GM18870 (cell line): ENCODE measurements around the gene ACSL4.
"Not testable (repeated sequence)": the region's sequence is repeated elsewhere in the genome, so short reads cannot be mapped to it uniquely, and the experiment has no call there.

Experiments used
- ATAC-seq: cut with Tn5 transposase; IDR thresholded peaks from one replicate; pipeline ENCODE4 v1.9.1; 2021; ENCODE audit warnings: moderate library complexity; ENCODE audit not compliant: unreplicated experiment

ACSL4 gene

GRCh38 chrX:109672239-109672638, 60.8 kb downstream of the ACSL4 start:
- no peak for ATAC-seq

GRCh38 chrX:109671170-109671569, 61.9 kb downstream of the ACSL4 start:
- ATAC-seq: not testable (repeated sequence)

- ATAC-seq: no peak
Measured at GRCh38 chrX:109667986-109668385, 65.1 kb downstream of the ACSL4 start.

GRCh38 chrX:109660435-109661143, 72.5 kb downstream of the ACSL4 start:
- no peak for ATAC-seq

DNA sequence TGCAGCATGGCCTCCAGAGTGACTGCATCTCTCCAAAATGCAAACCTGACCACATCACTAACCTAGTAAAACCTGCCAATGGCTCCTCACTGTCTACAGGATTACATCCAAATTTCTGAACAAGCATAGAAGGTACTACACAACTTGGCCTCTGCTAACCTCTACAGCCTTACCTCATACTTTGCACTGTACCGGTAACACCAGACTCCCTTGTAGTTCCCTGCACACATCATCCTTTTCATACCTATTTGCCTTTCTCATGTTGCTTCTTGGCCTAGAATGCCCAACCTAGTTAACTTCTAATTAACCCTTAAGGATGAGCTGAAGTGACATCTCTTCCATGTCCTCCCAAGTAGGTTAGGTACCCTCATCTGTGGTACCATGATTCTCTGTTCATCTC, 74.7 kb downstream of the ACSL4 start:
- ATAC-seq: no peak

DNA sequence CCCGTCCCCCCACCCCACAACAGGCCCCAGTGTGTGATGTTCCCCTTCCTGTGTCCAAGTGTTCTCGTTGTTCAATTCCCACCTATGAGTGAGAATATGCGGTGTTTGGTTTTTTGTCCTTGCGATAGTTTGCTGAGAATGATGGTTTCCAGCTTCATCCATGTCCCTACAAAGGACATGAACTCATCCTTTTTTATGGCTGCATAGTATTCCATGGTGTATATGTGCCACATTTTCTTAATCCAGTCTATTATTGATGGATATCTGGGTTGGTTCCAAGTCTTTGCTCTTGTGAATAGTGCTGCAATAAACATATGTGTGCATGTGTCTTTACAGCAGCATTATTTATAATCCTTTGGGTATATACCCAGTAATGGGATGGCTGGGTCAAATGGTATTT, 75.7 kb downstream of the ACSL4 start:
- not testable (repeated sequence) for ATAC-seq

GRCh38 chrX:109656774-109657173, 76.3 kb downstream of the ACSL4 start:
- ATAC-seq: no peak

DNA sequence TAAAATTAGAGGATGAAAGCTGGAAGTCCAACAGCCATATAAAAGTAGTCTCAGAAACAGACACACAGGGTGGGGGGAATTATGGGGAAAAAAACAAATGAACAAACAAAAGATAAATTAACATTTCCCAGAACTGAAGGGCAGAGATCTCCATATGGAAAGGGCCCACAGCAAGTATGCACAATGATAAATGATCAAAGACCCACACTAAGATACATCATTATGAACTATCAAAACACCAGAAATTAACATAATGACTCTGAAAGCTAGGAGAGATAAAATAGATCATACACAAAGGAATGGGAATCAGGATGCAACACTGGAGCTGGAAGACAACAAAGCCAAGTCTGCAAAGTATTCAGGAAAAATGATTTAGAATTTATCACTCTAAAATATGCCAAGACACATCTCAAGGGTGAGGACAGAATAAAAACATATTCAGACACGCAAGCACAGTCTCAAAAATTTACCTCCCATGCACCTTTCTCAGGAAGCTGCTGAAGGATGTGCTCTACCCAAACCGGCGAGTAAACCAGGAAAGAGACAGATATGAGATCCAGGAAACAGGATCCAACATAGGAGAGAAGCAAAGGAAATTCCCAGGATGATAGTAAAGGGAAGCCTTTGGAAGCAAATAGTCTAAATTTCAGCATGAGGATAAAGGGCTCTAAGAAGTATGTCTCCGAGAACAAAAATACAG, 77.4 kb downstream of the ACSL4 start:
- no peak for ATAC-seq

GRCh38 chrX:109654516-109655109, 78.4 kb downstream of the ACSL4 start:
- no peak for ATAC-seq

DNA sequence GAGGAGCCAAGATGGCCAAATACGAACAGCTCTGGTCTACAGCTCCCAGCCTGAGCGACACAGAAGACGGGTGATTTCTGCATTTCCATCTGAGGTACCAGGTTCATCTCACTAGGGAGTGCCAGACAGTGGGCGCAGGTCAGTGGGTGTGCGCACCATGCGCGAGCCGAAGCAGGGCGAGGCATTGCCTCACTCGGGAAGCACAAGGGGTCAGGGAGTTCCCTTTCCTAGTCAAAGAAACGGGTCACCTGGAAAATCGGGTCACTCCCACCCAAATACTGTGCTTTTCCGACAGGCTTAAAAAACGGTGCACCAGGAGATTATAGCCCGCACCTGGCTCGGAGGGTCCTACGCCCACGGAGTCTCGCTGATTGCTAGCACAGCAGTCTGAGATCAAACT, 88.4 kb downstream of the ACSL4 start:
- not testable (repeated sequence) for ATAC-seq

GRCh38 chrX:109643687-109644086, 89.4 kb downstream of the ACSL4 start:
- ATAC-seq: no peak

GRCh38 chrX:109638158-109638557, 94.9 kb downstream of the ACSL4 start:
- no peak for ATAC-seq

GRCh38 chrX:109637477-109637876, 95.6 kb downstream of the ACSL4 start:
- not testable (repeated sequence) for ATAC-seq

- peak; percentile 60 for ATAC-seq
Measured at GRCh38 chrX:109635146-109635545, 97.9 kb downstream of the ACSL4 start.

- ATAC-seq: no peak
Measured at GRCh38 chrX:109632906-109633504, 100.1 kb downstream of the ACSL4 start.

- ATAC-seq: no peak
Measured at GRCh38 chrX:109629310-109629709, 103.7 kb downstream of the ACSL4 start.

DNA sequence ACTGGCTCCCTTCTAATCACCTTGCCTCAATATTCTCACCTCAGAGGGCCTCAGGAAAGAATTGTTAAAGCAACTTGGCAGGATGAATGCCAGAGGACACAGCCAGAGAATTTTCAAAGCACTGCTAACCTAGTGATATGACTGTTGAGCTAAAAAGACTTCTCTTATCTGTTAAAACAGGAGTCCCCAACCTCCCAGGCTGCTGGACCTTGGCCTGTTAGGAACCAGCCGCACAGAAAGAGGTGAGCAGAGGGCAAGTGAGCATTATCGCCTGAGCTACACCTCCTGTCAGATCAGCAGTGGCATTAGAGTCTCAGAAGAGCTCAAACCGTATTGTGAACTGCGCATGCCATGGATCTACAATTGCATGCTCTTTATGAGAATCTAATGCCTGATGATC, 106.4 kb downstream of the ACSL4 start:
- ATAC-seq: no peak

DNA sequence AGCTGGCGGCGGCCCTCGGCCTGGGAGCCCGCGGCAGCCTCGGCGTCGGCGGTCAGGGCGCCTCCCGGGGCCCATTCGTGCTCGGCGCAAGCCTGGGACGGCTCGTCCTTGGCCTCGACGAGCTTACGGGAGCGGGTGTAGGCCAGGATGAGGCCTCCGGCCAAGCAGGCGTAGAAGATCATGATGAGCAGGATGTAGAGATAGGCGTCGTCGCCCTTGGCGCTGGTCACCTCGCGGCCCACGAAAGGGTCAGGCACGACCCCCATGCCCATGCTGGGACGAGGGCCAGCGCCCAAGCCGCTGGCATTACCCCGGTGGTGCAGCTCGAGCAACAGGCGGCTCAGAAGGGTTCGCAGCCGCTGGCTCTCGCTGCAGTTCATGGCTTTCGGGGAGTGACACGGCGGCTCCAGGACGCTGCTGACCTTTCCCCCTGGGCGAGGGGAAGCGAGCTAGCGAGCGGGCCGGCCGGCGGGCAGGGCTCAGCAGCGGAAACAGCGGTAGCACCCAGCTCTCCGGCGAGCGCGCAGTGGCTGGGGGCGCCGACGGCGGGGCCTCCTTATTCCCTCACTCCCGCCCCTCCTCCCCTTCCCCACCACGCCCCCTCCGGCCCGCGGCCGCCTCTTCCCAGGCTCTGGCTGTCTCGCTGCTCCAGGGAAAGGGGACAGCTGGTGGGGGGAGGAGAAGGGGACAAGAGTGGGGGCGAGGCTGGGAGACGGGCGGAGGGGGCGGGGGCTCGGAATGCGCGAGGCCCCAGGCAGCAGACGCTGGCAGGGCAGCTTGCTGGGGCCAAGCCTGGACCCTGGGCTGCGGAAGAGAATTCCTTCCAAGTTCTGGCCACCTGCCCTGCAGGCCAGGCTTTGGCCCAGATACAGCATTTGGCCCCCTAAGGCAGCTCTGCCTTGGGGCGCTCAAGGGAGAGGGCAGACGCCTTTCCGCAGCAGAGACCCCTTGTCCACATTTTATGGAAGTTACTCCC, 108.1 kb downstream of the ACSL4 start, which contains the start of gene KCNE5:
Gene KCNE5, minus strand, starts transcription at position 532 of the 976 bp plus-strand sequence. Its CDS starts 152 bp downstream, at position 380.
- ATAC-seq: no peak

- no peak for ATAC-seq
Measured at GRCh38 chrX:109623997-109624396, 109.1 kb downstream of the ACSL4 start.

DNA sequence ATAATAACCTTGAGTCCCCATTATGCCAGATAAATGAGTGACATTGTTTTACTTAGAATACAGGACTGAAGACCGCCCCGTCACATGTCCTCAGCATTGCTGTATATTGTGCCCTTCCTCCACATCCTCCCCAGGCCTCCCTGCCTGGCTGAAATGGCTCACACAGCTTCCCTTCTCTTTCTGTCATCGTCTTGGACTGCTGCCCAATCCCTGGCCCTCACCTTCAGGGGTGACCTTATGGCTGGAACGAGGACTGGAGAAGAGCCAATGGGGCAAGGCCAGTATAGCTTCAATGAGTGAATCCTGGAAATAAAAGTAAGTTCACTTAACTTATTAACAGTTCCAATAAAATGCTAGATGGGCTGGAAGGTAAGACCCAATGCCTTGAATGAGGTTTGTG, 110.8 kb downstream of the ACSL4 start:
- no peak for ATAC-seq
